DOHH2 (cell line): ENCODE data around the gene RNF44.

ENCODE experiments used
- H3F3A ChIP-seq: fragments of 200-600 bp; sonication (generic), shearing (Covaris generic); 2 replicates; pipeline ENCODE4 v1.6.0; 2016; ENCODE audit warnings: antibody characterized with exemption, mild to moderate bottlenecking; ENCODE audit not compliant: control insufficient read depth, insufficient read depth
- H3K27ac ChIP-seq: fragments of 200-600 bp; sonication (generic); 2 replicates; pipeline ENCODE4 v1.5.1; 2014; ENCODE audit warnings: low read depth, mild to moderate bottlenecking, low read length, moderate library complexity
- H3K27me3 ChIP-seq: fragments of 200-600 bp; sonication (generic); 2 replicates; pipeline ENCODE4 v1.6.1; 2014; ENCODE audit warnings: mild to moderate bottlenecking, low read length, mixed read lengths; ENCODE audit not compliant: control insufficient read depth
- H3K36me3 ChIP-seq: fragments of 200-600 bp; sonication (generic); 2 replicates; pipeline ENCODE4 v1.6.1; 2014; ENCODE audit warnings: mild to moderate bottlenecking, low read length, moderate library complexity, mixed read lengths; ENCODE audit not compliant: control insufficient read depth
- H3K4me1 ChIP-seq: fragments of 200-600 bp; sonication (generic); 2 replicates; pipeline ENCODE4 v1.6.1; 2014; ENCODE audit warnings: mild to moderate bottlenecking, low read length, mixed read lengths; ENCODE audit not compliant: control insufficient read depth
- H3K4me2 ChIP-seq: fragments of 200-600 bp; sonication (generic); 2 replicates; pipeline ENCODE4 v1.6.0; 2014; ENCODE audit warnings: mild to moderate bottlenecking, low read length, moderate library complexity
- H3K4me3 ChIP-seq: fragments of 200-600 bp; sonication (generic); 2 replicates; pipeline ENCODE4 v1.5.1; 2014; ENCODE audit warnings: mild to moderate bottlenecking, low read length, mixed read lengths
- H3K79me2 ChIP-seq: fragments of 200-600 bp; sonication (generic); 2 replicates; pipeline ENCODE4 v1.6.1; 2014; ENCODE audit warnings: mild to moderate bottlenecking, low read length, mixed read lengths; ENCODE audit not compliant: control insufficient read depth
- H3K9me2 ChIP-seq: fragments of 200-600 bp; sonication (generic); replicated peaks from 2 replicates; pipeline ENCODE4 v1.6.1; 2014; ENCODE audit warnings: mild to moderate bottlenecking, low read length, mixed read lengths; ENCODE audit not compliant: control insufficient read depth
- H3K9me3 ChIP-seq: fragments of 200-600 bp; sonication (generic); 2 replicates; pipeline ENCODE4 v1.6.1; 2014; ENCODE audit warnings: antibody characterized with exemption, low read length, mixed read lengths; ENCODE audit not compliant: control insufficient read depth, insufficient read depth
- H4K20me1 ChIP-seq: fragments of 200-600 bp; sonication (generic); 2 replicates; pipeline ENCODE4 v1.6.0; 2014; ENCODE audit warnings: low read depth, mild to moderate bottlenecking, antibody characterized with exemption, low read length, moderate library complexity; ENCODE audit not compliant: control insufficient read depth, insufficient read depth
- CTCF ChIP-seq: fragments of 200-600 bp; sonication (generic); IDR thresholded peaks from one replicate; pipeline ENCODE4 v1.5.1; 2014; ENCODE audit warnings: antibody characterized with exemption, mild to moderate bottlenecking, low read depth, low read length; ENCODE audit not compliant: poor library complexity, severe bottlenecking
- EZH2phosphoT487 ChIP-seq: fragments of 200-600 bp; sonication (generic); IDR thresholded peaks from 2 replicates; pipeline ENCODE4 v1.6.1; 2017; ENCODE audit warnings: borderline replicate concordance, mild to moderate bottlenecking, antibody characterized with exemption, low read length, moderate library complexity, mixed read lengths

Gene RNF44

GRCh38 chr5:176529741-176530141 is 7.5 kb downstream of the RNF44 start:
- Histone ChIP-seq H3K36me3 (peaks cover 78% of the 10 kb centered on the region), H4K20me1 (peaks cover 14% of the 10 kb centered on the region), H3K27me3 (no peaks in the 10 kb centered on the region), H3F3A (peaks cover 22% of the 10 kb centered on the region), H3K79me2 (peaks cover 38% of the 10 kb centered on the region), H3K4me1 (peaks cover 75% of the 10 kb centered on the region), H3K9me3 (no peaks in the 10 kb centered on the region), H3K27ac (peak overlapping the region; percentile 96), H3K9me2 (no peaks in the 10 kb centered on the region), H3K4me2 (peak overlapping the region; percentile 90), H3K4me3 (peak overlapping the region; percentile 70)
- no peak for TF ChIP-seq CTCF
- no peak for TF ChIP-seq EZH2phosphoT487

DNA sequence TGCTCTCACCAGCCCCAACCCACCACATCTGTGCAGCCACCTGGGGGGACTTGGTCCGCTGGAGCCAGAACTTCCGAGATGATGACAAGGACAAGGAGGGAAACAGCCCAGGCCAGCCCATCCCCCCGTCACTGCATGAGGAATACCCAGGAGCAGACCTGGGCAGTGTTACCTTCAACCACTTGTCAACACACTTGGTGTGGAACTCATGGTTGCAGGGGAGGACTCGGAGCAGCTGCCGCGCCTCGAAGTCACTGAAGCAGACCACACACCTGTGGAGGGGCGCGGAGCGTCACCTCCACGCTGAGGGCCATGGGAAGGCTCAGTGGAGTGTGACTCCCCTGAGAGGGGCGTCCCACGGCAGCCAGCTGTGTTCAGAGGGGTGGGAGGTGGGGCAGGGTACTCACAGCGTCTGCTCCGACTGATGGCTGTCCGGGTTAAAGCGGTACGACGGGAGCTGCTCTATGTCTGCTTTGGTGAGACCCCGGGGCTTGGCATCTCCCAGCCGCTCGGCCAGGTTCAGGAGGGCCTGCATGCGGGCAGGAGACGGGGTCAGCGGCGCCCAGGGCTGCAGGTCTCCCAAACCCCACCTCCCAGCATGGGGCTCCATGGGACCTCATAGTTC is 8.0 kb downstream of the RNF44 start:
- peaks cover 9% of the 10 kb centered on the region for H4K20me1 ChIP-seq
- TF ChIP-seq EZH2phosphoT487 (no peak), CTCF (no peak)
- no peaks in the 10 kb centered on the region for H3K9me3 ChIP-seq
- no peaks in the 10 kb centered on the region for H3K27me3 ChIP-seq
- H3K79me2 ChIP-seq, result peaks cover 33% of the 10 kb centered on the region
- H3K27ac ChIP-seq, result peak overlapping the region; percentile 96
- peaks cover 72% of the 10 kb centered on the region for H3K36me3 ChIP-seq
- H3K4me3 ChIP-seq, result peak overlapping the region; percentile 70
- no peaks in the 10 kb centered on the region for H3K9me2 ChIP-seq
- H3K4me1 ChIP-seq, result peaks cover 72% of the 10 kb centered on the region
- H3F3A ChIP-seq, result peaks cover 18% of the 10 kb centered on the region
- peak overlapping the region; percentile 90 for H3K4me2 ChIP-seq

DNA sequence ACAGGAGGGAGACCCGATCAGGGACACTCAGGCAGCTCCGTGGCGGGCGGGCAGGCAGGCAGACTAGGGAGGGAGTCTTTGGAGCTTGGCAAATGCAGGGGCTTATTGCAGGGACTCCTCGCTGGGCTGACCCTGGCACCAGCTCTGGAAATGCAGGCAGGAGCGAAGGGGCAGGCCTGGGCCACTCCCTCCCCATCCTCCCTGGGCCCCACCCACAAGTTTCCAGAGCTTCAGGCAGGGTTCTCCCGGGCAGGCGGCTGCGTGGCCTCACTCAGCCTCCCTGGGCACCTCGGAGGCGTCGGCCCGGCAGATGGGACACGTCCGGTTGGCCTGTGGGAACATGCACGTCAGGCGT is 8.5 kb downstream of the RNF44 start:
- Histone ChIP-seq H3K79me2 (peaks cover 28% of the 10 kb centered on the region), H3K27me3 (no peaks in the 10 kb centered on the region), H4K20me1 (peaks cover 9% of the 10 kb centered on the region), H3K9me2 (no peaks in the 10 kb centered on the region), H3K9me3 (no peaks in the 10 kb centered on the region), H3K4me2 (peak overlapping the region; percentile 90), H3K4me1 (peaks cover 72% of the 10 kb centered on the region), H3K27ac (peak overlapping the region; percentile 96), H3F3A (peaks cover 18% of the 10 kb centered on the region), H3K36me3 (peaks cover 68% of the 10 kb centered on the region), H3K4me3 (peak overlapping the region; percentile 70)
- TF ChIP-seq EZH2phosphoT487 (no peak), CTCF (no peak)
